PC-3 (cell line): Measurements from ENCODE around the gene DLST. TPM values are rescaled to one million over a fixed set of nuclear protein-coding genes. Genes with fewer than 3 reads are reported as not detected.

Source experiments
- ATAC-seq: fragments of 200-7000 bp; cut with Tn5 transposase; 2 replicates; pipeline ENCODE4 v1.9.1; 2020; ENCODE audit warnings: mild to moderate bottlenecking, moderate library complexity
- BruUV-seq: library from RNA; stranded (reverse); fragments of 400-500 nt; replicated peaks from 2 replicates; lab custom pipeline; 2021; lab: Mats Ljungman, UMichigan
- CTCF ChIA-PET: fragments of 300-600 bp; sonication (Branson Sonifier 250); formaldehyde crosslinking; loops from one replicate; lab custom pipeline; 2022; ENCODE audit warnings: antibody characterized with exemption; lab: Charles Lee
- POLR2A ChIA-PET: fragments of 300-600 bp; sonication (Branson Sonifier 250); formaldehyde crosslinking; loops from one replicate; lab custom pipeline; 2022; ENCODE audit warnings: antibody characterized with exemption; ENCODE audit not compliant: unreplicated experiment; lab: Charles Lee
- DNase-seq: peaks from one replicate; pipeline ENCODE4 v3.0.0-alpha.2; 2015
- H2AFZ ChIP-seq: fragments of 300-600 bp; sonication (generic); 2 replicates; pipeline ENCODE4 v1.6.0; 2016; ENCODE audit warnings: antibody characterized with exemption, low read length
- H3F3A ChIP-seq: fragments of 300-600 bp; sonication (generic); one replicate; pipeline ENCODE4 v1.6.0; 2017; ENCODE audit warnings: antibody characterized with exemption, low read length, control low read depth, mild to moderate bottlenecking; ENCODE audit not compliant: unreplicated experiment
- H3K27ac ChIP-seq: fragments of 300-600 bp; sonication (generic); 2 replicates; pipeline ENCODE4 v1.5.1; 2016; ENCODE audit warnings: mild to moderate bottlenecking, low read length
- H3K27me3 ChIP-seq: fragments of 300-600 bp; sonication (generic); 2 replicates; pipeline ENCODE4 v1.6.1; 2016; ENCODE audit warnings: low read length, mixed read lengths
- H3K36me3 ChIP-seq: fragments of 300-600 bp; sonication (generic); 2 replicates; pipeline ENCODE4 v1.6.1; 2016; ENCODE audit warnings: low read depth, mixed run types, low read length, mixed read lengths
- H3K4me1 ChIP-seq: fragments of 300-600 bp; sonication (generic); 2 replicates; pipeline ENCODE4 v1.5.1; 2016; ENCODE audit warnings: low read length; ENCODE audit not compliant: insufficient read depth
- H3K4me2 ChIP-seq: fragments of 300-600 bp; sonication (generic); 2 replicates; pipeline ENCODE4 v1.6.0; 2016; ENCODE audit warnings: low read length
- H3K4me3 ChIP-seq: fragments of 300-600 bp; sonication (generic); 2 replicates; pipeline ENCODE4 v1.5.1; 2016; ENCODE audit warnings: mild to moderate bottlenecking, low read length, mixed read lengths
- H3K79me2 ChIP-seq: fragments of 300-600 bp; sonication (generic); 2 replicates; pipeline ENCODE4 v1.6.1; 2017; ENCODE audit warnings: low read length, mixed read lengths
- H3K9ac ChIP-seq: fragments of 300-600 bp; sonication (generic); 2 replicates; pipeline ENCODE4 v1.6.0; 2016; ENCODE audit warnings: mild to moderate bottlenecking, low read length
- H3K9me2 ChIP-seq: fragments of 300-600 bp; sonication (generic); replicated peaks from 2 replicates; pipeline ENCODE4 v1.6.1; 2016; ENCODE audit warnings: mixed run types, low read length, mixed read lengths
- H3K9me3 ChIP-seq: fragments of 300-600 bp; sonication (generic); 2 replicates; pipeline ENCODE4 v1.6.1; 2016; ENCODE audit warnings: low read length, mixed read lengths
- H4K20me1 ChIP-seq: fragments of 300-600 bp; sonication (generic); 2 replicates; pipeline ENCODE4 v1.6.1; 2016; ENCODE audit warnings: low read length, mixed read lengths
- EZH2 ChIP-seq: fragments of 300-600 bp; sonication (generic); IDR thresholded peaks from one replicate; pipeline ENCODE4 v1.6.1; 2017; ENCODE audit warnings: antibody characterized with exemption, mild to moderate bottlenecking, low read length; ENCODE audit not compliant: unreplicated experiment
- EZH2phosphoT487 ChIP-seq: fragments of 300-600 bp; sonication (generic); IDR thresholded peaks from 2 replicates; pipeline ENCODE4 v1.6.1; 2018; ENCODE audit warnings: mild to moderate bottlenecking, antibody characterized with exemption, low read length, borderline replicate concordance
- intact Hi-C: fragments of 100-400 bp; cut with micrococcal nuclease; formaldehyde crosslinking; loops from 2 replicates; pipeline ENCODE4 v1.9.0; 2023
- total RNA-seq: library from RNA; depleted of rRNA; stranded (reverse); fragments of >200 nt; gene quantifications from 2 replicates; pipeline ENCODE4 v1.2.3, GENCODE V29; 2014
- TF ChIP-seq, protein P1 (sequence below): fragments of 300-600 bp; sonication (generic); conservative IDR thresholded peaks from 2 replicates; pipeline ENCODE4 v1.5.1; 2017; ENCODE audit warnings: antibody characterized with exemption, low read depth, mild to moderate bottlenecking, low read length

Gene DLST
- total RNA-seq, 1 experiment from 2014 or later, result 56.9 TPM

DNA sequence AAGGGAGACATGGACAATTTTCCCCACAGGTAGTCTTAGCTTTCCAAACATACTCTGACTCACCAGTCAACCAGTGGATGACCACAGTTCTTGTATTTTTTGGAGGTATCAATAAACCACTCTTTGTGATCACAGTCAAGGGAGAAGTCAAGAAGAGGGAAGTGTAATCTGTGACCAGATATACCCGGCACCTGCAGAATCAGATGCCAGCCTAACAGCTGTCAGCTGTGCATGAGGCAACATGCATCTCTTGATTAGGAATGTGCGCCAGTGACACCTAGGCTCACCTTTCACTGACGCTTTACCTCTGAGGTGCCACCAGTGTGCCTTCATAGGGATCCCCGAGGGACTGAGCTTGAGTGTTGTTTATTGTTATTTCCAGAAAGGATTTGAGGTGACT is 25.8 kb upstream of the DLST start:
- H3K27me3 ChIP-seq, result no peaks in the 10 kb centered on the region
- intact Hi-C loops, result no loop called here
- no peaks in the 10 kb centered on the region for H3K9me2 ChIP-seq
- no peaks in the 10 kb centered on the region for H4K20me1 ChIP-seq
- no peak overlapping the region for H3K4me3 ChIP-seq
- H3K27ac ChIP-seq, result no peak overlapping the region
- no peak overlapping the region for H3K4me2 ChIP-seq
- no peak overlapping the region for H3K9ac ChIP-seq
- DNase-seq (no peak), ATAC-seq (no peak)
- POLR2A ChIA-PET, result no interaction called here
- H3K36me3 ChIP-seq, result no peaks in the 10 kb centered on the region
- BruUV-seq, result no TSS peak
- H2AFZ ChIP-seq, result no peak overlapping the region
- H3K79me2 ChIP-seq, result no peaks in the 10 kb centered on the region
- TF ChIP-seq, protein P1, sequence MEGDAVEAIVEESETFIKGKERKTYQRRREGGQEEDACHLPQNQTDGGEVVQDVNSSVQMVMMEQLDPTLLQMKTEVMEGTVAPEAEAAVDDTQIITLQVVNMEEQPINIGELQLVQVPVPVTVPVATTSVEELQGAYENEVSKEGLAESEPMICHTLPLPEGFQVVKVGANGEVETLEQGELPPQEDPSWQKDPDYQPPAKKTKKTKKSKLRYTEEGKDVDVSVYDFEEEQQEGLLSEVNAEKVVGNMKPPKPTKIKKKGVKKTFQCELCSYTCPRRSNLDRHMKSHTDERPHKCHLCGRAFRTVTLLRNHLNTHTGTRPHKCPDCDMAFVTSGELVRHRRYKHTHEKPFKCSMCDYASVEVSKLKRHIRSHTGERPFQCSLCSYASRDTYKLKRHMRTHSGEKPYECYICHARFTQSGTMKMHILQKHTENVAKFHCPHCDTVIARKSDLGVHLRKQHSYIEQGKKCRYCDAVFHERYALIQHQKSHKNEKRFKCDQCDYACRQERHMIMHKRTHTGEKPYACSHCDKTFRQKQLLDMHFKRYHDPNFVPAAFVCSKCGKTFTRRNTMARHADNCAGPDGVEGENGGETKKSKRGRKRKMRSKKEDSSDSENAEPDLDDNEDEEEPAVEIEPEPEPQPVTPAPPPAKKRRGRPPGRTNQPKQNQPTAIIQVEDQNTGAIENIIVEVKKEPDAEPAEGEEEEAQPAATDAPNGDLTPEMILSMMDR, result no peak
- TF ChIP-seq EZH2phosphoT487 (no peak), EZH2 (no peak)
- H3F3A ChIP-seq, result no peaks in the 10 kb centered on the region
- CTCF ChIA-PET, result no interaction called here
- no peaks in the 10 kb centered on the region for H3K4me1 ChIP-seq
- no peaks in the 10 kb centered on the region for H3K9me3 ChIP-seq

DNA sequence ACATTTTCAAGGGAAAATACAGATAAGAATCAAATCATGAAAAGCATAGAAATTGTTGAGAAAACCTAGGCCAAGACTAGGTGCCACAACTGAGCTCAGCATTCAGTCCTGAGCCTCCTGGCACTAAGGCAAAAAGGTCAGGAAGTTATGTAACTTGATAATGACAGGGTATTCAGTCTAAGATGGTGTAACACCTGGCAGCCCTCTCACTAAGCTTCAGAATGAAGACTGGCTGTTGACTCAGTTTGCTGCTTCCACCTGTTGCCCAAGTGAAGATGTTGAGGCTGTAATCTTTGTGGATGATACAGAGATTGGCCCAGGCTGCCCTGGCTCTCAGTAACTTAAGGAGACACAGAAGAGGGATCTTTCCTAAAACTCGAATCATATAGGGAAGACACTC is 25.4 kb upstream of the DLST start:
- Histone ChIP-seq H3F3A (no peaks in the 10 kb centered on the region), H2AFZ (no peak overlapping the region), H3K4me2 (no peak overlapping the region), H3K9ac (no peak overlapping the region), H3K4me3 (no peak overlapping the region), H3K9me2 (no peaks in the 10 kb centered on the region), H3K9me3 (no peaks in the 10 kb centered on the region), H3K4me1 (no peaks in the 10 kb centered on the region), H3K79me2 (no peaks in the 10 kb centered on the region), H4K20me1 (no peaks in the 10 kb centered on the region), H3K27me3 (no peaks in the 10 kb centered on the region), H3K27ac (no peak overlapping the region), H3K36me3 (no peaks in the 10 kb centered on the region)
- ATAC-seq, result no peak
- ChIA-PET CTCF (no interaction called here), POLR2A (no interaction called here)
- no peak for DNase-seq
- no peak for TF ChIP-seq EZH2
- TF ChIP-seq EZH2phosphoT487, result no peak
- TF ChIP-seq, protein P1, result no peak
- BruUV-seq, result no TSS peak
- intact Hi-C loops, result no loop called here

DNA sequence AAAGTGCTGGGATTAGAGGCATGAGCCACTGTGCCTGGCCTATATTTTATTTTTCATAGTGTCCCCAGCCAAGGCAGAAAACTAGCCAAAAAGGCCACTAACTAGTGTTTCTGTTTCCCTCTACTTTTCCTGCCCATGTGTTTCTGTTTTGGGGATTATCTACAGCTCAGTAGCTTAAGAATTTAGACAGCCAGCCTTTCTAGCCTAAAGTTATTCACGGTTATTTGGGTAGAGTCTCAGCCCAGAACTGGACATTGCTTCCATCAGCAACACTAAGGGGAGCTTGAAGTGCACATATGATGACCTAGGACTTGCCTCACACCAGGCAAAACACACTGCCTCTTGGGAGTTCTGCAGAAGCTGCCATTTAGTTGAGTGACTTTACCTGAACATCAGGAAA is 23.7 kb upstream of the DLST start:
- Histone ChIP-seq H3K9me2 (no peaks in the 10 kb centered on the region), H4K20me1 (no peaks in the 10 kb centered on the region), H2AFZ (no peak overlapping the region), H3K9me3 (no peaks in the 10 kb centered on the region), H3K36me3 (no peaks in the 10 kb centered on the region), H3K4me3 (no peak overlapping the region), H3K4me2 (no peak overlapping the region), H3K27ac (no peak overlapping the region), H3K4me1 (no peaks in the 10 kb centered on the region), H3K27me3 (no peaks in the 10 kb centered on the region), H3F3A (no peaks in the 10 kb centered on the region), H3K79me2 (no peaks in the 10 kb centered on the region), H3K9ac (no peak overlapping the region)
- DNase-seq, result no peak
- intact Hi-C loops, result no loop called here
- POLR2A ChIA-PET, result no interaction called here
- BruUV-seq, result no TSS peak
- no peak for ATAC-seq
- CTCF ChIA-PET, result no interaction called here
- TF ChIP-seq, protein P1, result no peak
- TF ChIP-seq EZH2 (no peak), EZH2phosphoT487 (no peak)
